Stimulated activated CD4-positive, alpha-beta T cell treated with anti-CD3 and anti-CD28 coated beads, Interleukin-1b, Interleukin-23, amount 100 ng/mL, for 48 hours (primary cell): ENCODE data around the gene BLCAP.
"Not testable (repeated sequence)": the region's sequence is repeated elsewhere in the genome, so short reads cannot be mapped to it uniquely, and the experiment has no call there.

ENCODE experiments used
- DNase-seq: peaks from one replicate; pipeline ENCODE4 v3.0.0-alpha.2; 2020

Gene BLCAP

GRCh38 chr20:37479925-37480691 lies 47.6 kb downstream of the BLCAP start:
- DNase-seq = no peak

- DNase-seq = no peak
Observed at GRCh38 chr20:37479266-37479665, 48.4 kb downstream of the BLCAP start.

- DNase-seq = no peak
Observed at GRCh38 chr20:37477041-37477440, 50.6 kb downstream of the BLCAP start.

GRCh38 chr20:37475252-37475651 lies 52.4 kb downstream of the BLCAP start:
- no peak for DNase-seq

- DNase-seq = no peak
Observed at GRCh38 chr20:37474386-37474785, 53.3 kb downstream of the BLCAP start.

GRCh38 chr20:37473249-37474000 lies 54.3 kb downstream of the BLCAP start:
- DNase-seq = no peak

- not testable (repeated sequence) for DNase-seq
Observed at GRCh38 chr20:37472435-37472834, 55.2 kb downstream of the BLCAP start.

GRCh38 chr20:37471741-37472235 lies 55.9 kb downstream of the BLCAP start:
- DNase-seq = no peak

- DNase-seq = not testable (repeated sequence)
Observed at GRCh38 chr20:37470190-37470589, 57.5 kb downstream of the BLCAP start.

GRCh38 chr20:37469531-37469930 lies 58.1 kb downstream of the BLCAP start:
- no peak for DNase-seq

GRCh38 chr20:37468886-37469285 lies 58.8 kb downstream of the BLCAP start:
- DNase-seq = no peak
